HEK293 (cell line): ENCODE data around the gene NRN1L.

Source experiments
- CTCF ChIP-seq: fragments of 450-650 bp; formaldehyde crosslinking; IDR thresholded peaks from 2 replicates; pipeline ENCODE4 v1.5.1; 2016; ENCODE audit warnings: missing biosample characterization, missing genetic modification characterization
- ZFHX2 ChIP-seq: fragments of 450-650 bp; formaldehyde crosslinking; conservative IDR thresholded peaks from 2 replicates; pipeline ENCODE4 v1.5.1; 2016; ENCODE audit warnings: missing biosample characterization, missing genetic modification characterization
- ZNF501 ChIP-seq: fragments of 450-650 bp; formaldehyde crosslinking; IDR thresholded peaks from 2 replicates; pipeline ENCODE4 v1.5.1; 2016; ENCODE audit warnings: missing biosample characterization, missing genetic modification characterization

- TF ChIP-seq ZFHX2 (tag by site-specific recombination) (no peak), CTCF (tag by site-specific recombination) (no peak), ZNF501 (tag by site-specific recombination) (no peak)
Observed at GRCh38 chr16:67881621-67882161, 3.0 kb upstream of the NRN1L start.
